Lower lobe of right lung (tissue), 2 donors: ENCODE data around the gene PPP2R5C. TPM values are rescaled to one million over a fixed set of nuclear protein-coding genes. Genes with fewer than 3 reads are reported as not detected.

ENCODE experiments used
- ATAC-seq, 2 donors: fragments of 200-7000 bp; cut with Tn5 transposase; one replicate each; pipeline ENCODE4 v1.9.1; 2020 to 2022; ENCODE audit warnings: mild to moderate bottlenecking in 2 of 2, moderate library complexity in 2 of 2
- DNase-seq: peaks from one replicate; pipeline ENCODE4 v3.0.0-alpha.2; 2020
- H3K27ac ChIP-seq: fragments of 200-600 bp; one replicate; pipeline ENCODE4 v1.8.0; 2022
- H3K27me3 ChIP-seq: fragments of 200-600 bp; one replicate; pipeline ENCODE4 v1.8.0; 2022; ENCODE audit warnings: low read depth
- H3K36me3 ChIP-seq: fragments of 200-600 bp; one replicate; pipeline ENCODE4 v1.8.0; 2022; ENCODE audit warnings: mild to moderate bottlenecking
- H3K4me1 ChIP-seq: fragments of 200-600 bp; one replicate; pipeline ENCODE4 v1.8.0; 2022
- H3K4me3 ChIP-seq: fragments of 200-600 bp; one replicate; pipeline ENCODE4 v1.8.0; 2022; ENCODE audit warnings: mild to moderate bottlenecking
- H3K9me3 ChIP-seq: fragments of 200-600 bp; one replicate; pipeline ENCODE4 v1.8.0; 2022
- intact Hi-C: fragments of 100-400 bp; cut with DNase I; formaldehyde crosslinking; loops from one replicate; pipeline ENCODE4 v1.11.0; 2022
- total RNA-seq: library from RNA; stranded (reverse); fragmentation: NEBNext Ultra II Directional; extraction: Animal tissue kit (Norgen Biotek cat#: 25700); gene quantifications from one replicate; pipeline ENCODE4 v1.2.1, GENCODE V29; 2021
- TF ChIP-seq, protein P1 (sequence below): fragments of 200-600 bp; IDR thresholded peaks from one replicate; pipeline ENCODE4 v1.8.0; 2022; ENCODE audit warnings: antibody characterized with exemption, mild to moderate bottlenecking
- donor health status: DM: no; HTN: yes; CAD: no; lungs with severe emphysema.

Gene PPP2R5C
- total RNA-seq, 1 donor from 2014 or later = 160 TPM

DNA sequence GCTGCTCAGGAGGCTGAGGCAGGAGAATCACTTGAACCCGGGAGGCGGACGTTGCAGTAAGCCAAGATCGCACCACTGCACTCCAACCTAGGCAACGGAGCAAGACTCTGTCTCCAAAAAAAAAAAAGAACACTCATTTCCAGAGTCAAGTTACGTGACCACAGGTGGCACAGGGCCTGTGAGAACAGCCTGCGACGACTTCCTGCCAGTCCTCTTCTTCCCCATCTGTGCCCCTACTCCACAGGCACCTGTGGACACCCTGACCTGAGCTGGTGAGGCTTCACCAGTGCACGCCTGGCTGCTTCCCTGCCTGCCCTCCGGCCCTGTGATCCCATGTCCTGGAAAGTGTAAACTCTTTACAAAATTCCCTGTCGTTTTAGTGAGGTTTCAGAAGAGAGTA lies 77.7 kb downstream of the PPP2R5C start:
- H3K27ac ChIP-seq = no peak overlapping the region
- H3K27me3 ChIP-seq = no peaks in the 10 kb centered on the region
- DNase-seq (no peak), ATAC-seq (no peak)
- no peak overlapping the region for H3K4me3 ChIP-seq
- H3K36me3 ChIP-seq = no peaks in the 10 kb centered on the region
- TF ChIP-seq, protein P1, sequence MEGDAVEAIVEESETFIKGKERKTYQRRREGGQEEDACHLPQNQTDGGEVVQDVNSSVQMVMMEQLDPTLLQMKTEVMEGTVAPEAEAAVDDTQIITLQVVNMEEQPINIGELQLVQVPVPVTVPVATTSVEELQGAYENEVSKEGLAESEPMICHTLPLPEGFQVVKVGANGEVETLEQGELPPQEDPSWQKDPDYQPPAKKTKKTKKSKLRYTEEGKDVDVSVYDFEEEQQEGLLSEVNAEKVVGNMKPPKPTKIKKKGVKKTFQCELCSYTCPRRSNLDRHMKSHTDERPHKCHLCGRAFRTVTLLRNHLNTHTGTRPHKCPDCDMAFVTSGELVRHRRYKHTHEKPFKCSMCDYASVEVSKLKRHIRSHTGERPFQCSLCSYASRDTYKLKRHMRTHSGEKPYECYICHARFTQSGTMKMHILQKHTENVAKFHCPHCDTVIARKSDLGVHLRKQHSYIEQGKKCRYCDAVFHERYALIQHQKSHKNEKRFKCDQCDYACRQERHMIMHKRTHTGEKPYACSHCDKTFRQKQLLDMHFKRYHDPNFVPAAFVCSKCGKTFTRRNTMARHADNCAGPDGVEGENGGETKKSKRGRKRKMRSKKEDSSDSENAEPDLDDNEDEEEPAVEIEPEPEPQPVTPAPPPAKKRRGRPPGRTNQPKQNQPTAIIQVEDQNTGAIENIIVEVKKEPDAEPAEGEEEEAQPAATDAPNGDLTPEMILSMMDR = no peak
- H3K9me3 ChIP-seq = no peaks in the 10 kb centered on the region
- intact Hi-C loops = no loop called here
- H3K4me1 ChIP-seq = peaks cover 24% of the 10 kb centered on the region

DNA sequence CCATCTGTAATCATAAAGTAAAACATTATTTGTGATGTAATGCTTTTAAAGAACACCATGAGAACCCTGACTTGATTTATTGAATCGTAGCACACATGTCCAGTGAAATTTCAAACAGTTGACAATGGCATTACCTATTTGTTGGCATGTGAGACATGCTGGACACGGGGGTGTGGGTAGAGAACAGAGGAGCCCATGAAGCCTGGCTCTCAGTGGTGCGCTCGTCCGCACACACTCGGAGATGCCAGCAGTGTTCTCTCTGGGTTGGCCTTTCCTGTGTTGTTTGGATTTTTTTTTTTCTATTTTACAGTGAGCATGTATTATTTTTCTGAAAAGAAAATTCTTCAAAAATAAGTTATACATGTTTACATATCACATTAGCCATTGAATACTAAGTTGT lies 78.2 kb downstream of the PPP2R5C start:
- H3K36me3 ChIP-seq = no peaks in the 10 kb centered on the region
- no peak for ATAC-seq
- peaks cover 23% of the 10 kb centered on the region for H3K4me1 ChIP-seq
- no peaks in the 10 kb centered on the region for H3K9me3 ChIP-seq
- no peak overlapping the region for H3K4me3 ChIP-seq
- intact Hi-C loops = no loop called here
- H3K27ac ChIP-seq = no peak overlapping the region
- no peak for DNase-seq
- TF ChIP-seq, protein P1 = no peak
- no peaks in the 10 kb centered on the region for H3K27me3 ChIP-seq

DNA sequence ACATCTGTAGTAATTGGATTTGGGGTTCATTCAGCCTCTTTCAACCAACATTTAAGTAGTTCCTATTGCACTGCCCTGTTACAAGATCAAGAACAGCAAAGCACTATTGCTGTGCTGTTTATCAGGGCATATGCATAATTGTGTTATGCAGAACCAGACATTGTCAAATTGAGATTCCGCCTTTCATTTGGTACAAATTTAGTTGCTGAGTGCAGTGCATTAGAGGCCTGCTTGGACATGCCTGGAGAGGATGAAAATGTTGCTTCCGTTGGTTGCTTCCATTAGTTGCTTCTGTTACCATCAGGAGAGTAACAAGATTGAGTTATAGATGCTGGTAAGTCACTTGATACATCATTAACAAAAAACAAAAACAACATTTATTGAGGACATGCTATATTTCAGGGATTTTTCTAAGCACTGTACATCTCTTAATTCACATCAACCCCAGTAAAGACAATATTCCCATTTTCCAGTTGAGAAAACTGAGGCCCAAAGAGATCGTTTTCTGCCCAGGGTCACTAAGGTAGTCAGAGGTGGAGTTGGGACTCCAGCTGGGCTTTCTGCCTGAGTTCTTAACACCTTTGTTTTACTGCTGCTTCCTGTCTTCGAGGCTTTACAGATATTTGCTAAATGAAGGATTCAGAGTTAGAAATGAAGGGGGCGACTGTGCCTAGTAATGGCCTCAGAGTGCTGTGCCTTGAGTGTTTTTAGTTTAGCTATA lies 79.3 kb downstream of the PPP2R5C start:
- ATAC-seq (no peak), DNase-seq (no peak)
- peaks cover 13% of the 10 kb centered on the region for H3K4me1 ChIP-seq
- intact Hi-C loops = no loop called here
- H3K36me3 ChIP-seq = peaks cover 9% of the 10 kb centered on the region
- H3K27ac ChIP-seq = no peak overlapping the region
- H3K27me3 ChIP-seq = no peaks in the 10 kb centered on the region
- H3K4me3 ChIP-seq = no peak overlapping the region
- TF ChIP-seq, protein P1 = no peak
- no peaks in the 10 kb centered on the region for H3K9me3 ChIP-seq

DNA sequence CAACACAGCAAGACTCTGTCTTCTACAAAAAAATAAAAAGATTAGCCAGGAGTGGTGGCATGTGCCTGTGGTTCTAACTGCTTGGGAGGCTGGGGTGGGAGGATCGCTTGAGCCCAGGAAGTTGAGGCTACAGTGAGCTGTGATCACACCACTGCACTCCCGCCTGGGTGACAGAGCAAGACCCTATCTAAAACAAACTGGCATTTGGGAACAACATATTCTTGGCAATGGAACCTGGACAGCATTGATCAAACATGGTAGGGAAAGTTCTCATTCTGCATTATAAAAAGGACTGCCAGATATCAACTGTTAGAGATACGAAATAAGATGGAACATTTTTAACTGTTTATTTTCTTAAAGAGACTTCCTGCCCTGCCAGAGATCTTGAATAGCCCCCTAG lies 81.5 kb downstream of the PPP2R5C start:
- Histone ChIP-seq H3K27me3 (no peaks in the 10 kb centered on the region), H3K9me3 (no peaks in the 10 kb centered on the region), H3K27ac (no peak overlapping the region), H3K4me3 (no peak overlapping the region), H3K4me1 (peaks cover 10% of the 10 kb centered on the region), H3K36me3 (peaks cover 9% of the 10 kb centered on the region)
- intact Hi-C loops = no loop called here
- no peak for ATAC-seq
- TF ChIP-seq, protein P1 = no peak
- DNase-seq = no peak

DNA sequence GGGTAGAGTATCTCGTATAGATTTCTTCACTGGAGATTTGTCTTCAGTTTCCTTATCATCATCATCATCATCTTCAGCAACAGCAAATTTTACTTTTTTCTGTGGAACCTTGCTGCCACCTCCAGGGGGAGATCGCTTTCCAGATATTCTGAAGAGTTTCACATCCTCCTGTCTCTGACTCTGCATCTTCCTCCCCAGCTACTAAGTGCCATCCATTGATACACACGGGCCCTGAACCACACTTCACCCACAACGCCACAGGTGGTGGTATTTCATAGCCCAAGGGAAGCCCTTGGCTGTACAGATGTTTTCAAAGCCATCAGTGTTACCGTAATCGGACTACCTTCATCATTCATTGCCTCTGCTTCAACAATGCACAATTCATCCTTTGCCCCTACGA lies 82.2 kb downstream of the PPP2R5C start:
- Histone ChIP-seq H3K4me1 (peaks cover 10% of the 10 kb centered on the region), H3K9me3 (no peaks in the 10 kb centered on the region), H3K36me3 (peaks cover 9% of the 10 kb centered on the region), H3K27ac (no peak overlapping the region), H3K4me3 (no peak overlapping the region), H3K27me3 (no peaks in the 10 kb centered on the region)
- intact Hi-C loops = no loop called here
- TF ChIP-seq, protein P1 = peak; percentile 40
- DNase-seq (no peak), ATAC-seq (peak; percentile 38 to 62)
